NCI-H526 (cell line): Measurements from ENCODE around the gene GLI1.
"Not testable (repeated sequence)": the region's sequence is repeated elsewhere in the genome, so short reads cannot be mapped to it uniquely, and the experiment has no call there.

Source experiments
- DNase-seq, 2 experiments: peaks; one replicate each; lab custom pipeline; 2025; lab: John Stamatoyannopoulos, UW

GLI1 gene

DNA sequence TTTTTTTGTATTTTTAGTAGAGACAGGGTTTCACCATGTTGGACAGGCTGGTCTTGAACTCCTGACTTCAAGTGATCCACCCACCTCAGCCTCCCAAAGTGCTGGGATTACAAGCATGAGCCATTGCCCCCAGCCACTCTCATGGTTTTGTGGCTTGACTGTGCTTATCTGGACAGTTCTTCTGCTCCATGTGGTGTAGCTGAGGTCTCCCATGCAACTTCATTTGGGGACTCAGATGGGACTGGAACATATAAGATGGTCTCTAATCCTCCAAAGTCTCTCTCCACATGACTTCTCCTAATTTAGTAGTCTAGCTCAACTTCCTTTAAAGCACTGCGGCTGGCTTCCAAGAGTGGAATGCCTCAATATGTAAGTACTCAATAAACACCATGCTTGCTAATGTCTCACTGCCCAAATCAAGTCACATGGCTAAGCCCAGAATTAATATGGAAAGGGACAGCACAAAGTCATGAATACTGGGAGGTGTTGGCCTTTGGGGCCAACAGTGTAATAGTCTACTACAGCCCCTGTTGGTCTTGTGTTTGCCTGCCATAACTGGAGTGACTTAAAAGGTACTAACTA is 17.6 kb upstream of the GLI1 start:
- no peak for DNase-seq

GRCh38 chr12:57444337-57444736 is 15.2 kb upstream of the GLI1 start:
- not testable (repeated sequence) for DNase-seq

- DNase-seq, result no peak
Observed at GRCh38 chr12:57444744-57445143, 14.8 kb upstream of the GLI1 start.

GRCh38 chr12:57446292-57446960 is 13.2 kb upstream of the GLI1 start:
- DNase-seq, result no peak

DNA sequence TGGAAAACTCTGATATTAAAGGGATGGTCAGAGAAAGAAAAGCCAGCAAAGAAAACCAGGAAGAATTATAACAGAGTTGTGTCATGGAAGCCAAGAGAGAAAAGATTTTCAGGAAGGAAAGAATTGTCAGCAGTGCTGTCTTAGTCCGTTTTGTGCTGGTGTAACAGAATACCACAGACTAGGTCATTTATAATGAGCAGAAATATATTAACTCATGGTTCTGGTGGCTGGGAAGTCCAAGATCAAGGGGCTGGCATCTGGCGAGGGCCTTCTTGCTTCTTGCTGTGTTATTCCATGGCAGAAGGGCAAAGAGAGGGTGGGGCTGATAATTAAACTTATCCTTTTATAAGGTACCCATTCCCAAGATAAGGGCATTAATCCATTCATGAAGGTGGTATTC is 10.9 kb upstream of the GLI1 start:
- DNase-seq, result no peak

GRCh38 chr12:57449375-57449774 is 10.2 kb upstream of the GLI1 start:
- DNase-seq, result no peak

DNA sequence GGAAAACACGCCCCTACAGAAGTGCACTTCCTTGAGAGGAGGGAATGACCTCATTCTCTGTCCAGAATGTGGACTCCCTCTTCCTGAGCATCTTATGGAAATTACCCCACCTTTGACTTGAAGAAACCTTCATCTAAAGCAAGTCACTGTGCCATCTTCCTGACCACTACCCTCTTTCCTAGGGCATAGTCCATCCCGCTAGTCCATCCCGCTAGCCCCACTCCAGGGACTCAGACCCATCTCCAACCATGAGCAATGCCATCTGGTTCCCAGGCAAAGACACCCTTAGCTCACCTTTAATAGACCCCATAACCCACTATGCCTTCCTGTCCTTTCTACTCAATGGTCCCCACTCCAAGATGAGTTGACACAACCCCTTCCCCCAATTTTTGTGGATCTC is 9.5 kb upstream of the GLI1 start:
- DNase-seq, result no peak

- DNase-seq, result no peak
Observed at GRCh38 chr12:57451233-57451778, 8.3 kb upstream of the GLI1 start.

- DNase-seq, result no peak
Observed at GRCh38 chr12:57452181-57452936, 7.2 kb upstream of the GLI1 start.

DNA sequence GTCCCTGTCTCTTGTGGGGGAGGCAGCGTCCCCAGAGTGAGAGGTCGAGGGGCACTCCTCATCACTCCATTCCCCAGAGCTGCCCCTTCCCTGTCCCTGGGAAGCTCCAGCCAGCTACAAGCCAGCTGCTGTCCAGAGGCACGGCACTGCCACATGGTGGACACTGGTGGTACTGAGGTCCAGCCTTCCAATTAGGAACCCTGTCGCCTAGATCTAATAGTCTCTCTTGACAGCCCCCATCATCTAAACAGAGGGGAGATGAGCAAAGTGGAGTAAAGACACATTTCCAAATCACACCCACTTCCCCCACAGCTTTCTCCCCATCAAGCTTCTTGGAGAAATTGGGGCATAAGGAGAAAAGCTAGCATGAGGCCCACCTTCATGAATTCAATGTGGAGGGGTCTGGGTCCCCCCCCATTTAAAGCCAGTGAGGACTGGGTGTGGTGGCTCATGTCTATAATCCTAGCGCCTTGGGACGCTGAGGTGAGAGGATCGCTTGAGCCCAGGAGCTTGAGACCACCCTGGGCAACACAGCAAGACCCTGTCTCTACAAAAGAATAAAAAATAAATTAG is 6.6 kb upstream of the GLI1 start:
- DNase-seq, result peak; percentile 27 to 82

DNA sequence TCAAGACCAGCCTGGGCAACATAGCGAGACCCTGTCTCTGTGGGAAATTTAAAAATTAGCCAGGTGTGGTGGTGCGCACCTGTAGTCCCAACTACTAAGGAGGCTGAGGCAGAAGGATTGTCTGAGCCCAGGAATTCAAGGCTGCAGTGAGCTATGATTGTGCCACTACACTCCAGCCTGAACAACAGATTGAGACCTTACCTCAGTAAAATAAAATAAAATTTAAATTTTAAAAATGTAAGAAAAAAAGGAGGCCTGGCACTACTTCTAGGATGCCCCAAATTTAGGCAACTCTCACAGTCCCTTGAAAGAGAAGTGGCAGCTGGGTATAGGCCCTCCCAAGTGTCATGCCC is 5.4 kb upstream of the GLI1 start:
- no peak for DNase-seq

GRCh38 chr12:57454566-57455373 is 4.8 kb upstream of the GLI1 start, which contains the start of gene INHBE:
Gene INHBE (plus strand): TSS chr12:57455307. CDS start chr12:57455537, 230 bp downstream.
- peak; percentile 15 to 45 for DNase-seq

DNA sequence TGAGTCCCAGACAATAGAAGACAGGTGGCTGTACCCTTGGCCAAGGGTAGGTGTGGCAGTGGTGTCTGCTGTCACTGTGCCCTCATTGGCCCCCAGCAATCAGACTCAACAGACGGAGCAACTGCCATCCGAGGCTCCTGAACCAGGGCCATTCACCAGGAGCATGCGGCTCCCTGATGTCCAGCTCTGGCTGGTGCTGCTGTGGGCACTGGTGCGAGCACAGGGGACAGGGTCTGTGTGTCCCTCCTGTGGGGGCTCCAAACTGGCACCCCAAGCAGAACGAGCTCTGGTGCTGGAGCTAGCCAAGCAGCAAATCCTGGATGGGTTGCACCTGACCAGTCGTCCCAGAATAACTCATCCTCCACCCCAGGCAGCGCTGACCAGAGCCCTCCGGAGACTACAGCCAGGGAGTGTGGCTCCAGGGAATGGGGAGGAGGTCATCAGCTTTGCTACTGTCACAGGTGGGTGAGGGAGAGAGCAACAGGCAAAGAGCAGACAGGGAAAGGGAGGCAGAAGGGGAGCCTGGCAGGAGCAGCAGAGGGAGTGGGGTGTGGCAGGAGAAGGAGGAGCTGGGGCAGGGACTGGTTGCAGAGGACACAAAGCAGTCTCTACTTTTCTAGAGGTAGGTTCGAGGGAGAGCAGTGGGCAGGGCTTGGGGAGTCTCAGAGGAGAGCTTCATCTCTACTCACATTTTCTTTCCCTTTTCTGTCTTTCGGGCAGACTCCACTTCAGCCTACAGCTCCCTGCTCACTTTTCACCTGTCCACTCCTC is 4.0 kb upstream of the GLI1 start:
- DNase-seq, result peak in 1 of 2 experiments; percentile 56

- peak; percentile 43 to 81 for DNase-seq
Observed at GRCh38 chr12:57456145-57456700, 3.4 kb upstream of the GLI1 start.

DNA sequence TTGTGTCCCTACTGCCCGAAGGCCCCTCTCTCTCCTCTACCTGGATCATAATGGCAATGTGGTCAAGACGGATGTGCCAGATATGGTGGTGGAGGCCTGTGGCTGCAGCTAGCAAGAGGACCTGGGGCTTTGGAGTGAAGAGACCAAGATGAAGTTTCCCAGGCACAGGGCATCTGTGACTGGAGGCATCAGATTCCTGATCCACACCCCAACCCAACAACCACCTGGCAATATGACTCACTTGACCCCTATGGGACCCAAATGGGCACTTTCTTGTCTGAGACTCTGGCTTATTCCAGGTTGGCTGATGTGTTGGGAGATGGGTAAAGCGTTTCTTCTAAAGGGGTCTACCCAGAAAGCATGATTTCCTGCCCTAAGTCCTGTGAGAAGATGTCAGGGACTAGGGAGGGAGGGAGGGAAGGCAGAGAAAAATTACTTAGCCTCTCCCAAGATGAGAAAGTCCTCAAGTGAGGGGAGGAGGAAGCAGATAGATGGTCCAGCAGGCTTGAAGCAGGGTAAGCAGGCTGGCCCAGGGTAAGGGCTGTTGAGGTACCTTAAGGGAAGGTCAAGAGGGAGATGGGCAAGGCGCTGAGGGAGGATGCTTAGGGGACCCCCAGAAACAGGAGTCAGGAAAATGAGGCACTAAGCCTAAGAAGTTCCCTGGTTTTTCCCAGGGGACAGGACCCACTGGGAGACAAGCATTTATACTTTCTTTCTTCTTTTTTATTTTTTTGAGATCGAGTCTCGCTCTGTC is 2.7 kb upstream of the GLI1 start:
- DNase-seq, result no peak

- no peak for DNase-seq
Observed at GRCh38 chr12:57458665-57459054, 925 bp upstream of the GLI1 start.

GRCh38 chr12:57459055-57459749 is 383 bp upstream of the GLI1 start:
- DNase-seq, result peak; percentile 77 to 95

DNA sequence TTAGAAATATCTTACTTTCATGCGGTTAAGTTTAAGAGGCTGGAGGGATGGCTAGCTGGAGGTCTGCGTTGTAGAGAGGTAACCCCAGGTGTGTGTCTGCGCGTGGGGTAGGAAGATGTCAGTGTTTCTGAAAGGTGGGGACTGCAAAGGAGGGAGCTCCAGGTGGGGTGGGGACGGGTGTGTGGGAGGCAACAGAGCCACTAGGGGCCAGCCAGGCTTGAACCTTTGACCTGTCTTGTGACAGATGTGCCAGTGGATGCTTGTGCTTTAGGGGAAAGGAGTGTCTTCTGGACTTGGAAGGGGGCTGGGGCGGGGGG is 841 bp downstream of the GLI1 start:
- DNase-seq, result peak in 1 of 2 experiments; percentile 35

DNA sequence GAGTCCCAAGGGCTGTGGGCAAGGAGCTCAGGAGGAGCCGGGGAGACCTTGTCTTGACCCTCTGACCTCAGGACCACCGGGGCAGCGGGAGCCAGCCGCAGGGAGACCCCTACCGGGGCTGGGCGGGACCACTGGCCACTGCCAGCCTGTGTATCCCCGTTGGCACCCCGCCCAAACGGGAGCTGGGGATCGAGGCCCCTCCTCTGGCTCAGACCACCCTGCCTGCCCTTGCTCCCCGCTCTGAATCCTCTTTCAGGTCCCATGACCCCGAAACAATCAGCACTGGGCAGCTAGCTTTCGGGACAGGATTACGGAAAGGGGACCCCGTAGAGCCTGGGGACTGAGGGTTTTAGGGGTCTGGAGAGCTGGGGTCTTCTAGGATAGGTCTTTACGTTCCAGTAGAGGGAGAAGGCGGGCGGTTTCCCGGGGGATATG is 1.3 kb downstream of the GLI1 start:
- DNase-seq, result peak in 1 of 2 experiments; percentile 34
